Tibial artery (tissue), 4 donors: ENCODE data around the gene SOX5.
A peak's percentile ranks its signal among the peaks of the same experiment; 100 is the strongest.

ENCODE experiments used
- DNase-seq, 2 donors: peaks; one replicate each; pipeline ENCODE4 v3.0.0-alpha.2; 2019
- H3K27ac ChIP-seq, 2 donors: fragments of 200-600 bp; sonication (generic) in 1 of 2; 1 replicate in 1 of 2; 2 replicates in 1 of 2; pipeline ENCODE4 v1.5.1; 2018 to 2019; ENCODE audit warnings: mild to moderate bottlenecking in 1 of 2
- H3K27me3 ChIP-seq, 2 donors: fragments of 200-600 bp; sonication (generic) in 1 of 2; one replicate each; pipeline versions ENCODE4 v1.5.1 to v1.6.0; 2016 to 2019
- H3K36me3 ChIP-seq, 3 donors: fragments of 200-600 bp; sonication (generic) in 2 of 3; one replicate each; pipeline ENCODE4 v1.5.1; 2016 to 2019; ENCODE audit warnings: mild to moderate bottlenecking in 2 of 3
- H3K4me1 ChIP-seq, 4 donors: fragments of 200-600 bp; sonication (generic) in 2 of 4; 1 replicate in 3 of 4; 2 replicates in 1 of 4; pipeline ENCODE4 v1.5.1; 2016 to 2019
- H3K4me3 ChIP-seq, 2 donors: fragments of 200-600 bp; sonication (generic) in 1 of 2; 1 replicate in 1 of 2; 2 replicates in 1 of 2; pipeline ENCODE4 v1.5.1; 2018 to 2019; ENCODE audit warnings: mild to moderate bottlenecking in 2 of 2
- H3K9me3 ChIP-seq, 3 donors: fragments of 200-600 bp; sonication (generic) in 1 of 3; one replicate each; pipeline ENCODE4 v1.5.1; 2016 to 2019
- intact Hi-C: fragments of 100-400 bp; cut with DNase I; formaldehyde crosslinking; loops from one replicate; pipeline ENCODE4 v1.15.0; 2023; ENCODE audit warnings: low total_unique reads
- TF ChIP-seq, protein P1 (sequence below), 2 experiments: fragments of 200-600 bp in 1 of 2; fragments of 450-650 bp in 1 of 2; IDR thresholded peaks; one replicate each; pipeline ENCODE4 v1.5.1; 2017 to 2019; ENCODE audit warnings: antibody characterized with exemption in 2 of 2, mild to moderate bottlenecking in 1 of 2, moderate library complexity in 1 of 2

Gene SOX5

DNA sequence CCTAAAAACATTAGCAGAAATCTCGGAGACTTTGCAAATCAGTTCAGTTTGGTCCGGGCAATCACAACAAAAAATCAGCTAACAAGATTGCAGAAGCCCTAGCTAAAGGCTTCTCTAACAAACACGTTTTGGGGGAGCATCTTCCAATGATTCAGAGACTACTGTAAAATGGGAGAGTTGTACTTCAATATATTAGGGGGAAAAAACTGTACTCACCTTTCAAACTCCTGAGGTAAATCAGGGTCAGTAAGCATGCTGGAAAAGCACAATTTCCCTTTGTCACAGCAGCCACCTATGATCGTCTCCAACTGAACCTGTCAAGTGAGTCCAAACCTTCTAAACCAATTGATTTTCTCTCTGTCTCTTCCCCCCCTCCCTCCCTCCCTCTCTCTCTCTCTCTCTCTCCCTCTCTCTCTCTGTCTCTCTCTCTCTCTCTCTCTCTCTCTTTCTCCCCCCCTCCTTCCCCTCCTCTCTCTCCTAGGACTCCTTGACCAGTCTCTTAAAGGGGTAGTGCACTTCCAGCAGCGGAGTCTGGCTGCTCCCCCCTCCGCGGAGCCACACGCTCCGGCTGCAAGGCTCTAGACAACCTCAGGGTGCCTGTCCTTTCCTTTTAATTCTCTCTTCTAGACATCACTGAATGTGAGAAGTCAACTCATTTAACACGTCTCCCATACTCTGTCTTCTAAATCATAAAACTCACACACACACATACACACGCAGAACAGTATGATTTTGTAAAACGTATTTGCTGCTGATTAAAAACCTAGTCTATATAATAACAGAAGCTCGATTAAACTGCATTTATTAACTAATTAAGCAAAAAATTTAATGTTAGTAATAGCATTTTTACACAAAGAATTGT, at the start of gene SOX5:
Gene SOX5 (minus strand): TSS at position 323 of the 862 bp plus-strand sequence. CDS start 69 bp downstream, at position 254.
- TF ChIP-seq, protein P1, sequence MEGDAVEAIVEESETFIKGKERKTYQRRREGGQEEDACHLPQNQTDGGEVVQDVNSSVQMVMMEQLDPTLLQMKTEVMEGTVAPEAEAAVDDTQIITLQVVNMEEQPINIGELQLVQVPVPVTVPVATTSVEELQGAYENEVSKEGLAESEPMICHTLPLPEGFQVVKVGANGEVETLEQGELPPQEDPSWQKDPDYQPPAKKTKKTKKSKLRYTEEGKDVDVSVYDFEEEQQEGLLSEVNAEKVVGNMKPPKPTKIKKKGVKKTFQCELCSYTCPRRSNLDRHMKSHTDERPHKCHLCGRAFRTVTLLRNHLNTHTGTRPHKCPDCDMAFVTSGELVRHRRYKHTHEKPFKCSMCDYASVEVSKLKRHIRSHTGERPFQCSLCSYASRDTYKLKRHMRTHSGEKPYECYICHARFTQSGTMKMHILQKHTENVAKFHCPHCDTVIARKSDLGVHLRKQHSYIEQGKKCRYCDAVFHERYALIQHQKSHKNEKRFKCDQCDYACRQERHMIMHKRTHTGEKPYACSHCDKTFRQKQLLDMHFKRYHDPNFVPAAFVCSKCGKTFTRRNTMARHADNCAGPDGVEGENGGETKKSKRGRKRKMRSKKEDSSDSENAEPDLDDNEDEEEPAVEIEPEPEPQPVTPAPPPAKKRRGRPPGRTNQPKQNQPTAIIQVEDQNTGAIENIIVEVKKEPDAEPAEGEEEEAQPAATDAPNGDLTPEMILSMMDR (IDR thresholded peaks at IDR 0.05) = no peak
- H3K4me3 ChIP-seq = peak within 1 kb of the TSS; percentile 47 to 51
- H3K4me1 ChIP-seq = peaks cover 0 to 24% (median 5%) of the 10 kb centered on the region in 4 donors
- no peaks in the 10 kb centered on the region for H3K36me3 ChIP-seq
- H3K9me3 ChIP-seq = no peaks in the 10 kb centered on the region
- intact Hi-C loops = loop anchor here (1.0 kb wide), 1 partner anchor 11 kb away; no protein-coding TSS in a partner anchor
- peaks cover 0 to 2% of the 10 kb centered on the region in 2 donors for H3K27me3 ChIP-seq
- H3K27ac ChIP-seq = peak within 1 kb of the TSS in 1 of 2 donors; percentile 38
- DNase-seq = peak; percentile 24 to 75

DNA sequence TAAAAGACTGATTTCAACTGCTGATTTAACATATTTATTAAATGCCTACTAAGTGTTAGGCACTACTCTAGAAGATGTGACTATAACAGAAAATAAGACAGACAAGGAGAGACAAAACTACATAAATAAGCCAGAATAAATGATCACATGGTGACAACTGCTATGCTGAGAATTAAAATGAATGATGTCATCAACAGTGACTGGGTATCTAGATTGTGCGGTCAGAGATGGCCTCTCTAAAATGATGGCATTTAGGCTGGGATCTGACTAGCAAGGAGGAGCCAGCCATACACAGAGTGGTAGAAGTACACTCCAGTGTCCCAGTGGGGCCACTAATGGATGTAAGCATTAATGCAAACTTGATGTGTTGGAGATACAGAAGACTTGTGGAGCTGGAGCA, 37.6 kb upstream of the SOX5 start:
- no peaks in the 10 kb centered on the region for H3K36me3 ChIP-seq
- H3K4me3 ChIP-seq = no peak overlapping the region
- TF ChIP-seq, protein P1 (IDR thresholded peaks at IDR 0.05) = no peak
- intact Hi-C loops = no loop called here
- peaks cover 0 to 22% (median 0%) of the 10 kb centered on the region in 4 donors for H3K4me1 ChIP-seq
- no peak for DNase-seq
- H3K9me3 ChIP-seq = no peaks in the 10 kb centered on the region
- H3K27ac ChIP-seq = no peak overlapping the region
- H3K27me3 ChIP-seq = no peaks in the 10 kb centered on the region

DNA sequence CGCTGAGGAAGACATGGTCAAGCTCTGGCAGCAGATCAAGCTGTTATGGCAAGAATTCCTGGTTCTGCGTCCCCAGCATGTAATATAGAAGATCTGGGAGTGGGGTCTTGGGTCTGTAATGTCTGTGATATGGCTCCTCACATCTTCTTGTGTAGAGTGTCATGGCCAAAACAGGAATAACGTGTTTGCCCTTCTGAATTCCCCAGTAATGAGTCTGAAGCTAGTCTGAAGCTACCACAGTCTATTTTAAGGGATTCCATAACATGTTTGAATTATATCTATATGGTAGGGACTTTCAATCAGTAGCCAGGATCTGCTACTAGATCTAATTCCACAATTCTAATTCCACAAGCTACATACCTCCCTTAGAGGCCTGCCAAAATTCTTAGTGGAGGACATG, 31.4 kb upstream of the SOX5 start:
- Histone ChIP-seq H3K4me3 (no peak overlapping the region), H3K27ac (no peak overlapping the region), H3K36me3 (no peaks in the 10 kb centered on the region), H3K27me3 (no peaks in the 10 kb centered on the region), H3K4me1 (peaks cover 0 to 22% (median 0%) of the 10 kb centered on the region in 4 donors), H3K9me3 (no peaks in the 10 kb centered on the region)
- intact Hi-C loops = no loop called here
- no peak for DNase-seq
- TF ChIP-seq, protein P1 (IDR thresholded peaks at IDR 0.05) = no peak

DNA sequence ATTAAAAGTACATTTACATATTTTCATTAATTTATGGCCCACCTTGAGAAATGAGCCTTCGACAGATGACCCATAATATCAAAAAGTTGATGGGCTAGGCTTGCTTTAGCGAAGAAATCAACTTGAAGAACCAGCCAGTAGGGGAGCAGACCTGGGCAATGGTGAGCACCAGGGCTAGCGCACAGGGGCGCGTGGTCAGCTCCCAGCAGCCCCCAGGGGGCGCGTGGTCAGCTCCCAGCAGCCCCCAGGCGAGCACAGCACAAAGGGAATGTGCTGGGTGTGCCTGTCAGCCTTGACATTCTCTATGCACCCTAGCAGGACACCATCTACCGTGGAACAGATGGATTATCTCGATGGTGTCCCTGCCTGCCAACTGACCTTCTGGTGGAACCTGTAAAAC, 15.3 kb upstream of the SOX5 start:
- DNase-seq = no peak
- H3K9me3 ChIP-seq = no peaks in the 10 kb centered on the region
- H3K36me3 ChIP-seq = no peaks in the 10 kb centered on the region
- TF ChIP-seq, protein P1 (IDR thresholded peaks at IDR 0.05) = no peak
- H3K27me3 ChIP-seq = no peaks in the 10 kb centered on the region
- no peaks in the 10 kb centered on the region for H3K4me1 ChIP-seq
- no peak overlapping the region for H3K4me3 ChIP-seq
- no peak overlapping the region for H3K27ac ChIP-seq
- intact Hi-C loops = no loop called here

DNA sequence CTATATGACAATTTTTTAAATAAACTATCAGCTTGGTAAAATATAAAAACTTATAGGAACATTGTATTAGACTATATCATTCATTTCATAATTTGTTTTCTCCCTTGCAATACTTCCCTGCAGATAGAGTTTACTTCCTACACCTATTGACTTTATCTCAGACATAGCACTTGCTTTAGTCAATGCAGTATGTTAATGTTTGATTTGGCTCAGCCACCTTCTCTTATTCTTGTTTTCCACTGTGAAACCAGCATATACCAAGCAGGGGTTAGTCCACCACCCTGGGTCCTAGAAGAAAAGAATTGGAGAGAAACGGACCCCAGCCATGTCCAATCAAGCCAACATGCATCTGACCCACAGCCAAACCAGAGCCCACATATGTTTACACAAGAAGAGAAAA, 10.4 kb upstream of the SOX5 start:
- DNase-seq = no peak
- intact Hi-C loops = no loop called here
- Histone ChIP-seq H3K4me3 (no peak overlapping the region), H3K27me3 (no peaks in the 10 kb centered on the region), H3K9me3 (no peaks in the 10 kb centered on the region), H3K36me3 (no peaks in the 10 kb centered on the region), H3K4me1 (no peaks in the 10 kb centered on the region), H3K27ac (no peak overlapping the region)
- TF ChIP-seq, protein P1 (IDR thresholded peaks at IDR 0.05) = no peak
